ENCODE results near the gene DNAH6. TPM values are rescaled to one million over a fixed set of nuclear protein-coding genes. Genes with fewer than 3 reads are reported as not detected.

The DNAH6 gene
- total and polyA plus RNA-seq, 2 of the 8 experiments (the other 6 are each of a cell fraction or from before 2014, with no cell fraction given), result 0.06 to 0.43 TPM

GRCh38 chr2:84771251-84771650 lies 255.0 kb downstream of the DNAH6 start:
- no peak overlapping the region for H3K9ac ChIP-seq (replicated peaks in 1 of 4; ENCODE audit: extremely low read depth in 1 of 4, low read depth in 3 of 4, low read length in 3 of 4)
- H3K4me2 ChIP-seq (ENCODE audit: insufficient read depth in 1 of 2, low read depth in 2 of 2, low read length in 2 of 2), result no peak overlapping the region
- H2BK15ac ChIP-seq (ENCODE audit: low read length), result no peak overlapping the region
- no peak overlapping the region for H4K91ac ChIP-seq (replicated peaks; ENCODE audit: insufficient read length, low read length)
- no peak overlapping the region for H2BK12ac ChIP-seq (ENCODE audit: low read depth, low read length)
- H3K14ac ChIP-seq (ENCODE audit: insufficient read length), result no peak overlapping the region
- no peaks in the 10 kb centered on the region for H4K20me1 ChIP-seq (replicated peaks in 1 of 2; ENCODE audit: control insufficient read depth in 1 of 2, insufficient read depth in 2 of 2, low read length in 2 of 2)
- TF ChIP-seq RFX5 (IDR thresholded peaks at IDR 0.05; ENCODE audit: borderline replicate concordance, low read depth, low read length) (no peak), SUZ12 (IDR thresholded peaks at IDR 0.05; ENCODE audit: low read length) (no peak), KDM1A (IDR thresholded peaks at IDR 0.05; ENCODE audit: borderline replicate concordance, low read length) (no peak), JUN (IDR thresholded peaks at IDR 0.05; ENCODE audit: low read depth, low read length) (no peak), CTCF (IDR thresholded peaks at IDR 0.05; ENCODE audit: control extremely low read depth in 1 of 3, insufficient read depth in 1 of 3, low read depth in 1 of 3, low read length in 3 of 3) (no peak), PHF8 (conservative IDR thresholded peaks at IDR 0.05; ENCODE audit: low read depth, low read length) (no peak), MAX (IDR thresholded peaks at IDR 0.05) (no peak), SP4 (IDR thresholded peaks at IDR 0.05; ENCODE audit: low read length) (no peak), ZNF274 (IDR thresholded peaks at IDR 0.05; ENCODE audit: borderline replicate concordance, extremely low read depth, low read length) (no peak), RBBP5 (IDR thresholded peaks at IDR 0.05; ENCODE audit: borderline replicate concordance, low read depth, low read length) (no peak)
- no peak overlapping the region for H2BK120ac ChIP-seq (replicated peaks; ENCODE audit: low read depth, low read length)
- no peak overlapping the region for H3K4ac ChIP-seq (replicated peaks; ENCODE audit: insufficient read length, low read depth, low read length)
- H4K5ac ChIP-seq (ENCODE audit: insufficient read length, low read depth, low read length), result no peak overlapping the region
- H2BK20ac ChIP-seq (ENCODE audit: low read length), result no peak overlapping the region
- no peak overlapping the region for H2AFZ ChIP-seq (ENCODE audit: low read length)
- H3K23me2 ChIP-seq (ENCODE audit: low read depth, low read length), result no peaks in the 10 kb centered on the region
- no peak overlapping the region for H3K56ac ChIP-seq (replicated peaks; ENCODE audit: insufficient read length, low read depth, low read length)
- H3K4me1 ChIP-seq (replicated peaks in 1 of 4; ENCODE audit: control insufficient read depth in 3 of 4, insufficient read depth in 4 of 4, low read length in 3 of 4), result no peaks in the 10 kb centered on the region
- H3K4me3 ChIP-seq (ENCODE audit: extremely low read depth in 1 of 4, insufficient read depth in 2 of 4, low read depth in 3 of 4, low read length in 4 of 4), result no peak overlapping the region
- no peaks in the 10 kb centered on the region for H3K36me3 ChIP-seq (ENCODE audit: control insufficient read depth in 2 of 4, insufficient read depth in 4 of 4, low read length in 3 of 4)
- WGBS, 2 experiments (ENCODE audit: extremely low coverage in 1 of 2, insufficient coverage in 1 of 2, insufficient read length in 1 of 2, insufficient replicate concordance in 2 of 2, low coverage in 1 of 2, low lambda C conversion rate in 2 of 2, missing lambda C conversion rate in 1 of 2), result 100% methylated on average over 1 of the region's 1 CpG; no CpG with 5 or more reads in 1 of the 2 experiments
- DNase-seq (ENCODE audit: low read depth in 1 of 2, low spot score in 2 of 2) (no peak), FAIRE-seq (no peak)
- H2AK5ac ChIP-seq (ENCODE audit: low read depth, low read length), result no peak overlapping the region
- no peak overlapping the region for H2BK5ac ChIP-seq (ENCODE audit: low read depth, low read length)
- no peaks in the 10 kb centered on the region for H3K79me2 ChIP-seq (ENCODE audit: control insufficient read depth in 1 of 2, insufficient read depth in 2 of 2, low read length in 2 of 2)
- no peaks in the 10 kb centered on the region for H3K79me1 ChIP-seq (ENCODE audit: low read depth, low read length)
- peaks cover 5 to 6% of the 10 kb centered on the region in 2 experiments; a peak in 3 of 4 replicates for H3K9me3 ChIP-seq (ENCODE audit: insufficient read depth in 2 of 2, low read depth in 1 of 2, low read length in 1 of 2)
- H3K27me3 ChIP-seq (replicated peaks in 1 of 4; ENCODE audit: control insufficient read depth in 3 of 4, extremely low read depth in 1 of 4, insufficient read depth in 3 of 4, low read length in 3 of 4), result no peaks in the 10 kb centered on the region
- H3K23ac ChIP-seq (ENCODE audit: insufficient read length), result no peak overlapping the region
- no peak overlapping the region for H3K27ac ChIP-seq (ENCODE audit: low read depth, low read length)
- ChIA-PET POLR2A (ENCODE audit: partially characterized antibody) (no interaction called here), CTCF (ENCODE audit: partially characterized antibody) (interaction anchor here (0.8 to 1.1 kb wide), 3 partner anchors 30 to 87 kb away, joined by 3 to 6 read pairs (median 3); no protein-coding TSS in a partner anchor)
- no peak overlapping the region for H4K8ac ChIP-seq (ENCODE audit: extremely low read depth, insufficient read depth, low read length)
- H3K18ac ChIP-seq (ENCODE audit: extremely low read depth, low read length), result no peak overlapping the region
